GM12878 (cell line): ENCODE results near the gene FLVCR1. TPM values are rescaled to one million over a fixed set of nuclear protein-coding genes. Genes with fewer than 3 reads are reported as not detected.
A peak's percentile ranks its signal among the peaks of the same experiment; 100 is the strongest.

Experiments used
- BMI1 ChIP-seq: fragments of 450-650 bp; IDR thresholded peaks from 2 replicates; pipeline ENCODE4 v1.6.1; 2016; ENCODE audit warnings: mild to moderate bottlenecking, moderate library complexity, borderline replicate concordance
- CBX5 ChIP-seq: sonication (generic); IDR thresholded peaks from 2 replicates; pipeline ENCODE4 v1.6.1; 2016; ENCODE audit warnings: low read depth, moderate library complexity, mild to moderate bottlenecking, inconsistent platforms
- CHD4 ChIP-seq: fragments of 200-600 bp; sonication (generic); IDR thresholded peaks from 2 replicates; pipeline ENCODE4 v1.6.1; 2016; ENCODE audit warnings: mild to moderate bottlenecking
- EGR1 ChIP-seq, 2 experiments: IDR thresholded peaks; 1 replicate in 1 of 2; 2 replicates in 1 of 2; pipeline ENCODE4 v1.6.1; 2011 to 2012; ENCODE audit warnings: low read depth in 2 of 2, low read length in 2 of 2, borderline replicate concordance in 1 of 2, mild to moderate bottlenecking in 1 of 2, moderate library complexity in 1 of 2
- IKZF2 ChIP-seq, 2 experiments: fragments of 450-650 bp; IDR thresholded peaks; 2 replicates each; pipeline ENCODE4 v1.6.1; 2017; ENCODE audit warnings: mild to moderate bottlenecking in 2 of 2, moderate library complexity in 2 of 2
- MAX ChIP-seq: IDR thresholded peaks from 2 replicates; pipeline ENCODE4 v1.6.1; 2012; ENCODE audit warnings: low read depth, low read length, improper control_type of control experiment
- NBN ChIP-seq: fragments of 450-650 bp; IDR thresholded peaks from 2 replicates; pipeline ENCODE4 v1.6.1; 2016
- NFIC ChIP-seq: IDR thresholded peaks from 2 replicates; pipeline ENCODE4 v1.6.1; 2012; ENCODE audit warnings: low read depth, mild to moderate bottlenecking, inconsistent platforms, low read length, moderate library complexity
- NKRF ChIP-seq: fragments of 450-650 bp; conservative IDR thresholded peaks from 2 replicates; pipeline ENCODE4 v1.6.1; 2017; ENCODE audit warnings: mild to moderate bottlenecking, moderate library complexity
- NR2C1 ChIP-seq: fragments of 450-650 bp; IDR thresholded peaks from 2 replicates; pipeline ENCODE4 v1.6.1; 2017; ENCODE audit warnings: antibody characterized with exemption, mild to moderate bottlenecking, moderate library complexity
- PKNOX1 ChIP-seq: fragments of 450-650 bp; IDR thresholded peaks from 2 replicates; pipeline ENCODE4 v1.6.1; 2016; ENCODE audit warnings: mild to moderate bottlenecking
- PML ChIP-seq: IDR thresholded peaks from 2 replicates; pipeline ENCODE4 v1.6.1; 2012; ENCODE audit warnings: low read length, inconsistent platforms
- SREBF1 ChIP-seq: IDR thresholded peaks from 2 replicates; pipeline ENCODE4 v1.6.1; 2012; ENCODE audit warnings: mild to moderate bottlenecking, low read length
- TCF7 ChIP-seq: IDR thresholded peaks from 2 replicates; pipeline ENCODE4 v1.6.1; 2014; ENCODE audit warnings: antibody characterized with exemption, borderline replicate concordance
- YY1 ChIP-seq: IDR thresholded peaks from 2 replicates; pipeline ENCODE4 v1.6.1; 2011; ENCODE audit warnings: low read depth, mild to moderate bottlenecking, low read length
- ZNF217 ChIP-seq: fragments of 450-650 bp; IDR thresholded peaks from 2 replicates; pipeline ENCODE4 v1.6.1; 2017; ENCODE audit warnings: antibody characterized with exemption, mild to moderate bottlenecking
- polyA plus RNA-seq, 11 experiments: library from polyadenylated mRNA; depleted of rRNA in 4 of 11; unstranded in 6 of 11; stranded (reverse) in 5 of 11; fragments of >200 nt; fragmentation: Nextera tagmentation in 4 of 11; fragmentation: Illumina TruSeq in 1 of 11; extraction: Ambion mirVana in 4 of 11; extraction: Trizol in 1 of 11; gene quantifications; 1 replicate in 1 of 11; 2 replicates in 10 of 11; pipeline versions ENCODE4 v1.2.1 to v1.2.3, GENCODE V29; 2011 to 2016; ENCODE audit warnings: inconsistent platforms in 2 of 11, missing spikeins in 2 of 11, low read depth in 1 of 11
- total RNA-seq, 4 experiments: library from RNA; depleted of rRNA in 3 of 4; stranded (reverse); fragments of >200 nt in 3 of 4; fragmentation: Illumina TruSeq in 1 of 4; extraction: Trizol in 1 of 4; gene quantifications; 2 replicates each; pipeline versions ENCODE4 v1.2.1 to v1.2.3, GENCODE V29; 2013 to 2021
- TF ChIP-seq, protein P1 (sequence below): fragments of 450-650 bp; IDR thresholded peaks from 2 replicates; pipeline ENCODE4 v1.6.1; 2017; ENCODE audit warnings: antibody characterized with exemption, mild to moderate bottlenecking, moderate library complexity
- TF ChIP-seq, protein P2 (sequence below): fragments of 150-350 bp; IDR thresholded peaks from 2 replicates; pipeline ENCODE4 v1.6.1; 2016; ENCODE audit warnings: low read depth, low read length

The FLVCR1 gene
- total and polyA plus RNA-seq, 10 of the 15 experiments (the other 5 are each of a cell fraction or from before 2014, with no cell fraction given), result 7.1 to 25.2 (median 17.6) TPM

DNA sequence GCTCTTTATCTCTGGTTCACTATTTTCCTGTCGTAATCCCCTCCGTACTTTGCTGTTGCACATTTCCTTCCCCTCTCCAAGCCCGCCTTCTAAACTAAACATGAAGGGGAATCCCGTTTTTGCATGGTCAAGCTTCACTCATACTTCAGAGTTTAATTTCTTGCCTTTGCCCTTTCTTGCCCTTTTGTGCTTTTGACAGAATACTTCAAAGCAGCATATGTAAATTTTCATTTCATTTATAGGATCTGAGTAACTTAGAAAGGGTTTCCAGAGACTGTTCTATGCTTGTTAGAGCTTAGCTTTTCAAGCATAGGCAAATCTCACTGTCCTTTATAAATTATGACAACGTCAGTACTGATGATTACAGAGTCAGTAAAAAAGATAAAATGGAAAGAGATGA, 38.3 kb upstream of the FLVCR1 start (continued):
- TF ChIP-seq CHD4 (no peak), YY1 (no peak), NBN (no peak), MAX (no peak), NR2C1 (no peak), ZNF217 (peak; percentile 78; the same call in 1 of the 2 replicates), SREBF1 (0 out of 2 replicates have a peak, but pooled peaks have one; percentile 27), PKNOX1 (peak; percentile 50), NKRF (no peak), PML (no peak), NFIC (peak; percentile 69; the same call in 1 of the 2 replicates), CBX5 (no peak), IKZF2 (IDR thresholded peaks at IDR 0.05) (peak in 1 of 2 experiments; percentile 39; a peak in 1 of 4 replicates), TCF7 (peak; percentile 83), EGR1 (IDR thresholded peaks at IDR 0.05; ENCODE audit: borderline replicate concordance in 1 of 2, low read depth in 2 of 2, low read length in 2 of 2) (no peak), BMI1 (no peak)
- TF ChIP-seq, protein P1, sequence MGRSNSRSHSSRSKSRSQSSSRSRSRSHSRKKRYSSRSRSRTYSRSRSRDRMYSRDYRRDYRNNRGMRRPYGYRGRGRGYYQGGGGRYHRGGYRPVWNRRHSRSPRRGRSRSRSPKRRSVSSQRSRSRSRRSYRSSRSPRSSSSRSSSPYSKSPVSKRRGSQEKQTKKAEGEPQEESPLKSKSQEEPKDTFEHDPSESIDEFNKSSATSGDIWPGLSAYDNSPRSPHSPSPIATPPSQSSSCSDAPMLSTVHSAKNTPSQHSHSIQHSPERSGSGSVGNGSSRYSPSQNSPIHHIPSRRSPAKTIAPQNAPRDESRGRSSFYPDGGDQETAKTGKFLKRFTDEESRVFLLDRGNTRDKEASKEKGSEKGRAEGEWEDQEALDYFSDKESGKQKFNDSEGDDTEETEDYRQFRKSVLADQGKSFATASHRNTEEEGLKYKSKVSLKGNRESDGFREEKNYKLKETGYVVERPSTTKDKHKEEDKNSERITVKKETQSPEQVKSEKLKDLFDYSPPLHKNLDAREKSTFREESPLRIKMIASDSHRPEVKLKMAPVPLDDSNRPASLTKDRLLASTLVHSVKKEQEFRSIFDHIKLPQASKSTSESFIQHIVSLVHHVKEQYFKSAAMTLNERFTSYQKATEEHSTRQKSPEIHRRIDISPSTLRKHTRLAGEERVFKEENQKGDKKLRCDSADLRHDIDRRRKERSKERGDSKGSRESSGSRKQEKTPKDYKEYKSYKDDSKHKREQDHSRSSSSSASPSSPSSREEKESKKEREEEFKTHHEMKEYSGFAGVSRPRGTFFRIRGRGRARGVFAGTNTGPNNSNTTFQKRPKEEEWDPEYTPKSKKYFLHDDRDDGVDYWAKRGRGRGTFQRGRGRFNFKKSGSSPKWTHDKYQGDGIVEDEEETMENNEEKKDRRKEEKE, result no peak
- TF ChIP-seq, protein P2, sequence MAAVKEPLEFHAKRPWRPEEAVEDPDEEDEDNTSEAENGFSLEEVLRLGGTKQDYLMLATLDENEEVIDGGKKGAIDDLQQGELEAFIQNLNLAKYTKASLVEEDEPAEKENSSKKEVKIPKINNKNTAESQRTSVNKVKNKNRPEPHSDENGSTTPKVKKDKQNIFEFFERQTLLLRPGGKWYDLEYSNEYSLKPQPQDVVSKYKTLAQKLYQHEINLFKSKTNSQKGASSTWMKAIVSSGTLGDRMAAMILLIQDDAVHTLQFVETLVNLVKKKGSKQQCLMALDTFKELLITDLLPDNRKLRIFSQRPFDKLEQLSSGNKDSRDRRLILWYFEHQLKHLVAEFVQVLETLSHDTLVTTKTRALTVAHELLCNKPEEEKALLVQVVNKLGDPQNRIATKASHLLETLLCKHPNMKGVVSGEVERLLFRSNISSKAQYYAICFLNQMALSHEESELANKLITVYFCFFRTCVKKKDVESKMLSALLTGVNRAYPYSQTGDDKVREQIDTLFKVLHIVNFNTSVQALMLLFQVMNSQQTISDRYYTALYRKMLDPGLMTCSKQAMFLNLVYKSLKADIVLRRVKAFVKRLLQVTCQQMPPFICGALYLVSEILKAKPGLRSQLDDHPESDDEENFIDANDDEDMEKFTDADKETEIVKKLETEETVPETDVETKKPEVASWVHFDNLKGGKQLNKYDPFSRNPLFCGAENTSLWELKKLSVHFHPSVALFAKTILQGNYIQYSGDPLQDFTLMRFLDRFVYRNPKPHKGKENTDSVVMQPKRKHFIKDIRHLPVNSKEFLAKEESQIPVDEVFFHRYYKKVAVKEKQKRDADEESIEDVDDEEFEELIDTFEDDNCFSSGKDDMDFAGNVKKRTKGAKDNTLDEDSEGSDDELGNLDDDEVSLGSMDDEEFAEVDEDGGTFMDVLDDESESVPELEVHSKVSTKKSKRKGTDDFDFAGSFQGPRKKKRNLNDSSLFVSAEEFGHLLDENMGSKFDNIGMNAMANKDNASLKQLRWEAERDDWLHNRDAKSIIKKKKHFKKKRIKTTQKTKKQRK, result no peak
